Medulla oblongata (tissue), 1 donor: ENCODE results near the gene MYO1A.
"Not testable (repeated sequence)": the region's sequence is repeated elsewhere in the genome, so short reads cannot be mapped to it uniquely, and the experiment has no call there.

Source experiments
- DNase-seq: peaks from one replicate; pipeline ENCODE4 v3.0.0-alpha.2; 2015; ENCODE audit errors: extremely low spot score

The MYO1A gene

DNA sequence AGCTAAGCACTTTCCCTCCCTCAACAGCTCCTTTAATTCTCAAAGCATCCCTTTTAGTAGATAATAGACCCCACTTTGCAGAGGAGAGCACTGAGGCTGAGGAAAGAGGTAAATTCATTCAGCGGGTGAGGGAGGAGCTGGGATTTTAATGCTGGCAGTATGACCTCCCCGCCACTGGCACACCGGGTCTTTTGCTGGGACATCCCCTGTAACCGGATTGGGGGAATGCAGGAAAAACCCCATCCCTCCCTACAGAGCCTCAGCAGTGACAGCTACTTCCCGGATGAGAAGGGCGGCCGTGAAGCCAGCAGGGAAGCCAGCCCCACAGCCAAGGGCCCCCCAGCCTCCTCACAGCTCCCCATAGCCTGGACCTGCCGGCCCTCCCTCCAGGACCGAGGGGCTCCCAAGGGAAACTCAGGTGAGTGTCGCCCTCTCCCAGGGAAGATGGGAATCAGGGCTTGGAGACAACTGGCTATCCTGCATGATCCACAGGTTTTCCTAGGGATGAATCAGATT lies 55.6 kb downstream of the MYO1A start:
- no peak for DNase-seq

DNA sequence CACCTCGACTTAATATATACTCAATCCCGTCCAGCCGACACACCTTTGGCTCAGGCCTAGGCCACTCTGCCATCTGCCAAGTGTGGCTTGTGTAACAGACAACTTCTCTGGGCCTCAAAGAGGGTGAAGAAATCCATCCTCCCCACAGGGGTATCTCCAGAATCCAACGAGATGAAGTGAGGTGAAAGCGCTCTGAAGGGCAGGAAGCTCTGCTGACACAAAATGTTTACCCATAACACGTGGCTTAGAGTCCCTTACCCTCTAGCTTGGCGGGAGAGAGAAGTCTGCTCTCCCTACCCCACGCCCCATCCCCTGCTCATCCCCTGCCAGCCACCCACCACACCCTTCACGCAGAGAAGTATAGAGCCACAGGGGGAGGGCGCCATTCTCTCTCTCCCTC lies 56.6 kb downstream of the MYO1A start:
- DNase-seq = no peak

GRCh38 chr12:56991319-56992246 lies 58.3 kb downstream of the MYO1A start:
- peak; percentile 76 for DNase-seq

DNA sequence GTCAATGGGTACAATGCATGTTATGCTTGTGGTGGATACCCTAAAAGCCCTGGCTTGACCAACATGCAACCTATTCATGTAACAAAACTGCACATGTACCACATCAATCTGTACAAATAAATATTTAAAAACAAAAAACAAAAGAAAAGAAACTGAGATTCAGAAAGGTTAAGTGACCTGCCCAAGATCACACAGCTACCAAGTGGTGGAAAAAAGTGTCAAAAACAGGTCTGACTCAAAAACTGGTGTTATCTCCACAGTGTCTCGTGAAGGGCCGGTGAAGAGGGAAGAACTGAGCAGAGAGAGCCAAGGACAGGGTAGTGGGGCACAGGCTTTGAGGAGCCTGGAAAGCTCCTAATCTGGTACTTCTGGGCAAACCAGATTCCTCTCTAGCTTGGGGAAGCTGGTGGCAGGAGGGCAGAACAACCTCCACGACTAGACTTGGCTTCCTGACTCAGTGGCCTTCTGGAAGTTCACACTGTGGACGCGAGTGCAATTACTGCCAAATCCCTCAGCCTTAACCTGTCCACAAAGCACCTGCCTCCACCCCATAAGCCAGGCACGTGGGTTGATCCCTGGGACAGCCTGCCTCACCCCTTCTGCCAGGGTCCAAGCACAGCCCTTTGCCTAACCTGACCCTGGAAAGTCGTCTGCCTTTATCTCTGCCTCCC lies 59.1 kb downstream of the MYO1A start:
- no peak for DNase-seq

GRCh38 chr12:56989861-56990610 lies 59.9 kb downstream of the MYO1A start:
- DNase-seq = no peak

GRCh38 chr12:56988207-56988739 lies 61.7 kb downstream of the MYO1A start:
- DNase-seq = no peak

DNA sequence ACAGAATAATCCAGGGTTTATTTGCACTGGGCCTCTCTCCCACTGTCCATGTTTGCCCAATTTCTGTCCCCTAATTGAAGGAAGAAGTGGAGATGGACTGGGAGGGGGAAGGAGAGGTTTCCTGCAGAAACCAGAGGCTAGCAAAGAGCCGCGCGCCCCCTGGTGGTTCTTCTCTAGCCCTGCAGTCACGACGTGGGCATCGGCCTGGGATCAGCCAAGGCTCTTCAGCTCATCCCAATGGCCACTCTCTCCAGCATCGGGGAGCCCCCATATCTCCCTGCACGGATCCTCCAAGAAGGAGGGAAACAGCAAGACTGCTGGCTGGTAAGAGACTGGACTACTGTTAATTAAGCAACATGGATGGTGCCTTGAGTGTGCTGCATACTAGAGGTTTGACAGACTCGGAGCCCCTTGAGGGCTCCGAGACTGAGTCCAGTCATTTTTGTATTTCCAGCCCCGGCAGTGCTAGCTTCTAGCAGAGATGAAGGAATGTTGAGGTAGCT lies 62.3 kb downstream of the MYO1A start:
- DNase-seq = peak; percentile 89

- DNase-seq = no peak
These were observed 62.9 kb downstream of the MYO1A start for GRCh38 chr12:56987011-56987410.

DNA sequence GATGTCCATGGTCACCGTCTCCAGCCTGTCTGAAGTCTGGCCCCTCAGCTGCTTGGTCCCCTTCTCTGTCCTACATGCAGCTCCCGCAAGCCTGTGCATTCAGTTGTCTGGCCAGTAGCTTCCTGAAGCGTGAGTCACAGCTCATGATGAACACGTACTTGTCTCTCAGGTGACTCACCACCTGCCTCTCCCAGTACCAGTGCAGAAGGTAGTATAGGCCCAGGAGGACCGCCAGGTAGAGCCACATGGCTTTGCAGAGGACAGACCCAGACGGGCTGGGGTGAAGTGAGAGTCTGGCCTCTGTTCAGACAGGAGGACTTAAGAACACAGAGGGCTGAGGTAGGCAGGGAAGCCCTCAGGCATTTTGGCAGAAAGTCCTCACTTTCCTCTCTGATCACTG lies 64.2 kb downstream of the MYO1A start:
- DNase-seq = not testable (repeated sequence)

DNA sequence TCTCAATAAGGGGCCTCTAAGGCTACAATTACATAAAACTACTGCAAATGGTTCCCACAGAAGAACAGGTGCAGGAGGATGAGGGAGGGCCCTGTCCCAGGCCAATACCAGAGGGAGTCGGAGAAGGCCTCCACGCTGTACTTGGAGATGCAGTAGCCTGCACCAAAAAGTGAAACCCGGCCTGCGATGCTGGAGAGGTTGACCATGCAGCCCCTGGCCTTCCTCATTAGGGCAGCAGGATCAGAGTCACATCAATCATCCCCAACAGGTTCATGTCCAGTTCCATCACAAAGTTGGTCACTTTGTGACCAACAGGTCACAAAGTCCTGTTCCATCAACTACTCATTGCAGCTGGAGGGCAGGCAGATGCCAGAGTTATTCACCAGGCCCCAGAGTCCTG lies 66.5 kb downstream of the MYO1A start:
- no peak for DNase-seq

GRCh38 chr12:56982578-56983236 lies 67.2 kb downstream of the MYO1A start:
- not testable (repeated sequence) for DNase-seq

- DNase-seq = no peak
These were observed 68.9 kb downstream of the MYO1A start for GRCh38 chr12:56980941-56981530.

DNA sequence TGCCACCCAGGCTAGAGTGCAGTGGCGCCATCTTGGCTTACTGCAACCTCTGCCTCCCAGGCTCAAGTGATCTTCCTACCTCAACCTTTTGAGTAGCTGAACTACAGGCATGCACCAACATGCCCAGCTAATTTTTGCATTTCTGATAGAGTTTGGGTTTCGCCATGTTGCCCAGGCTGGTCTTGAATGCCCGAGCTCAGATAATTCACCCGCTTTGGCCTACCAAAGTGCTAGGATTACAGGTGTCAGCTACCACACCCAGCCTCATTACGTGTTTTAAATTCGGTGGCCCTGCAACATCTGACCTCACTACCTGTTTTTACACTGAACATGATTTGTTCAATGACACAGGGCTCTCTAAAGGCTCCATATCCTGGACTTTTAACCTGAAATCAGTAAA lies 69.7 kb downstream of the MYO1A start:
- no peak for DNase-seq

GRCh38 chr12:56979628-56980027 lies 70.3 kb downstream of the MYO1A start:
- no peak for DNase-seq
